HepG2 (cell line): ENCODE results near the gene NCBP1. TPM values are rescaled to one million over a fixed set of nuclear protein-coding genes. Genes with fewer than 3 reads are reported as not detected.

ENCODE experiments used
- AHR ChIP-seq: IDR thresholded peaks from 2 replicates; pipeline ENCODE4 v1.6.1; 2018; ENCODE audit warnings: missing genetic modification reagents, missing compliant biosample characterization
- ARID2 ChIP-seq: sonication (generic); formaldehyde crosslinking; IDR thresholded peaks from 2 replicates; pipeline ENCODE4 v1.8.1; 2022; ENCODE audit warnings: mild to moderate bottlenecking, missing genetic modification reagents, borderline replicate concordance
- EEA1 ChIP-seq: sonication (generic); formaldehyde crosslinking; IDR thresholded peaks from 2 replicates; pipeline ENCODE4 v1.5.1; 2020; ENCODE audit warnings: mild to moderate bottlenecking, missing genetic modification reagents, borderline replicate concordance
- FOXK2 ChIP-seq: fragments of 450-650 bp; IDR thresholded peaks from 2 replicates; pipeline ENCODE4 v1.6.1; 2016
- IRX3 ChIP-seq: sonication (generic); formaldehyde crosslinking; IDR thresholded peaks from 2 replicates; pipeline ENCODE4 v1.8.1; 2023; ENCODE audit warnings: mild to moderate bottlenecking, low read depth, missing genetic modification reagents, borderline replicate concordance
- KAT7 ChIP-seq: IDR thresholded peaks from 2 replicates; pipeline ENCODE4 v1.6.1; 2018; ENCODE audit warnings: borderline replicate concordance, missing compliant biosample characterization
- KLF11 ChIP-seq: IDR thresholded peaks from 2 replicates; pipeline ENCODE4 v1.6.1; 2016; ENCODE audit warnings: missing compliant biosample characterization
- LCORL ChIP-seq, 2 experiments: fragments of 450-650 bp in 1 of 2; sonication (generic) in 1 of 2; formaldehyde crosslinking in 1 of 2; IDR thresholded peaks; 2 replicates each; pipeline versions ENCODE4 v1.5.0 to v1.6.1; 2017 to 2020; ENCODE audit warnings: antibody characterized with exemption in 1 of 2, missing genetic modification reagents in 1 of 2
- MIXL1 ChIP-seq: IDR thresholded peaks from 2 replicates; pipeline ENCODE4 v1.6.1; 2016
- NR2F2 ChIP-seq: IDR thresholded peaks from 2 replicates; pipeline ENCODE4 v1.6.1; 2012; ENCODE audit warnings: low read depth, inconsistent platforms, borderline replicate concordance
- RFX5 ChIP-seq: IDR thresholded peaks from 2 replicates; pipeline ENCODE4 v1.6.1; 2011; ENCODE audit warnings: low read depth, low read length, improper control_type of control experiment
- SMAD9 ChIP-seq: sonication (generic); formaldehyde crosslinking; IDR thresholded peaks from 2 replicates; pipeline ENCODE4 v1.5.1; 2020; ENCODE audit warnings: mild to moderate bottlenecking, missing genetic modification reagents
- SP1 ChIP-seq, 2 experiments: fragments of 450-650 bp in 1 of 2; sonication (generic) in 1 of 2; formaldehyde crosslinking in 1 of 2; IDR thresholded peaks; 2 replicates each; pipeline versions ENCODE4 v1.4.0 to v1.6.1; 2016 to 2020; ENCODE audit warnings: missing genetic modification reagents in 1 of 2
- ZMAT3 ChIP-seq: sonication (generic); formaldehyde crosslinking; conservative IDR thresholded peaks from 2 replicates; pipeline ENCODE4 v1.7.0; 2021; ENCODE audit warnings: missing genetic modification reagents
- ZNF225 ChIP-seq: sonication (generic); formaldehyde crosslinking; IDR thresholded peaks from 2 replicates; pipeline ENCODE4 v1.4.0; 2020; ENCODE audit warnings: mild to moderate bottlenecking, missing genetic modification reagents
- ZNF333 ChIP-seq: sonication (generic); formaldehyde crosslinking; IDR thresholded peaks from 2 replicates; pipeline ENCODE4 v1.4.0; 2020; ENCODE audit warnings: mild to moderate bottlenecking, missing genetic modification reagents, borderline replicate concordance
- ZNF468 ChIP-seq: sonication (generic); formaldehyde crosslinking; IDR thresholded peaks from 2 replicates; pipeline ENCODE4 v1.8.0; 2022; ENCODE audit warnings: mild to moderate bottlenecking, moderate library complexity, missing genetic modification reagents
- ZNF562 ChIP-seq: sonication (generic); formaldehyde crosslinking; IDR thresholded peaks from 2 replicates; pipeline ENCODE4 v1.8.0; 2022; ENCODE audit warnings: missing genetic modification reagents, borderline replicate concordance
- ZNF615 ChIP-seq: sonication (generic); formaldehyde crosslinking; IDR thresholded peaks from 2 replicates; pipeline ENCODE4 v1.5.0; 2020; ENCODE audit warnings: mild to moderate bottlenecking, missing genetic modification reagents, borderline replicate concordance
- ZNF670 ChIP-seq: sonication (generic); formaldehyde crosslinking; IDR thresholded peaks from 2 replicates; pipeline ENCODE4 v1.8.0; 2022; ENCODE audit warnings: mild to moderate bottlenecking, missing genetic modification reagents, borderline replicate concordance
- ZNF713 ChIP-seq: sonication (generic); formaldehyde crosslinking; IDR thresholded peaks from 2 replicates; pipeline ENCODE4 v1.4.0; 2020; ENCODE audit warnings: mild to moderate bottlenecking, missing genetic modification reagents
- ZNF878 ChIP-seq: sonication (generic); formaldehyde crosslinking; IDR thresholded peaks from 2 replicates; pipeline ENCODE4 v1.8.1; 2023; ENCODE audit warnings: mild to moderate bottlenecking, missing genetic modification reagents, moderate library complexity
- polyA plus RNA-seq, 8 experiments: library from polyadenylated mRNA; depleted of rRNA in 3 of 8; stranded (reverse) in 7 of 8; unstranded in 1 of 8; fragments of >200 nt; fragmentation: Illumina TruSeq in 4 of 8; extraction: Trizol in 4 of 8; gene quantifications; 2 replicates each; pipeline versions ENCODE4 v1.2.1 to v1.2.3, GENCODE V29; 2011 to 2016; ENCODE audit warnings: low read depth in 4 of 8, missing spikeins in 1 of 8, mixed read lengths in 1 of 8; ENCODE audit not compliant: insufficient read depth in 1 of 8
- total RNA-seq, 5 experiments: library from RNA; depleted of rRNA; stranded (reverse); fragments of >200 nt; fragmentation: Illumina TruSeq; extraction: Trizol; gene quantifications; 2 replicates each; pipeline ENCODE4 v1.2.3, GENCODE V29; 2016; ENCODE audit warnings: low read depth in 1 of 5
- TF ChIP-seq, protein P1 (sequence below): sonication (generic); formaldehyde crosslinking; IDR thresholded peaks from 2 replicates; pipeline ENCODE4 v1.4.0; 2020; ENCODE audit warnings: mild to moderate bottlenecking, missing genetic modification reagents, borderline replicate concordance
- TF ChIP-seq, protein P2 (sequence below): sonication (generic); formaldehyde crosslinking; IDR thresholded peaks from 2 replicates; pipeline ENCODE4 v1.8.1; 2022; ENCODE audit warnings: mild to moderate bottlenecking, missing genetic modification reagents
- TF ChIP-seq, protein P3 (sequence below): sonication (generic); formaldehyde crosslinking; IDR thresholded peaks from 2 replicates; pipeline ENCODE4 v1.5.0; 2020; ENCODE audit warnings: missing genetic modification reagents, mild to moderate bottlenecking, borderline replicate concordance

The NCBP1 gene
- total and polyA plus RNA-seq, 2 of the 13 experiments (the other 11 are each of a cell fraction or from before 2014, with no cell fraction given): 13.3 to 40.2 TPM

DNA sequence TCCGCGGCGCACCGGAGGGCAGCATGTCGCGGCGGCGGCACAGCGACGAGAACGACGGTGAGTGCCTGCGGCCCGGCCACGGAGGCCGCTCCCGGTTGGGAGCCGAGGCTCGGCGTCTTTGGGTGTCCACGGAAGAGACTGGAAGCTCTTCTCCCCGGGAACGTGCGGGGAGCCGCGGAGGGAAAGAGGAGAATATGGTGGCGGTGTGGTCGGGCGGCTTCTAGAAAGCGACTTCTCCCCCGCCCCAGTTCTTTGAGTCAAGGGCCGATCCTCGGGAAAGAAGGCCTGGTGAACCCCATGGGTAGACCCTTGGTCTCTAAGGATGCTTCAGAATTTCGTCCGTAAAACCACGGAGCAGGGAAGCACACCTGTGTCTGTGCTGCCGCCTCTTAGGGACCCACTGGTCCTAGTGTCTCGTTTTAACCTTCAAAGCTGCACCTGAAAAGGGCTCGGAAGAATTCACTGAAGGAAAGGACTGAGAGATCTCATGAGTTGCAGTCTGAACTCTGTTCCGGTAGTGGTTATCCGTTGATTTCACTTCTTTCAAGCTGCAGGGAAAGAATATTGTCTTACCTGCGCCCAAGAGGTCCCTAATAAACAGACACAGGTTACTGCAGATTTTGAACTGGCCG, 354 bp downstream of the NCBP1 start (continued):
- TF ChIP-seq ZNF615 (CRISPR knock-in tag): 0 out of 2 replicates have a peak, but pooled peaks have one; percentile 50
- TF ChIP-seq FOXK2: no peak
- TF ChIP-seq ZMAT3 (CRISPR knock-in tag): 0 out of 2 replicates have a peak, but pooled peaks have one; percentile 2
- peak; percentile 79; the same call in 1 of the 2 replicates for TF ChIP-seq ZNF225
- TF ChIP-seq, protein P1, sequence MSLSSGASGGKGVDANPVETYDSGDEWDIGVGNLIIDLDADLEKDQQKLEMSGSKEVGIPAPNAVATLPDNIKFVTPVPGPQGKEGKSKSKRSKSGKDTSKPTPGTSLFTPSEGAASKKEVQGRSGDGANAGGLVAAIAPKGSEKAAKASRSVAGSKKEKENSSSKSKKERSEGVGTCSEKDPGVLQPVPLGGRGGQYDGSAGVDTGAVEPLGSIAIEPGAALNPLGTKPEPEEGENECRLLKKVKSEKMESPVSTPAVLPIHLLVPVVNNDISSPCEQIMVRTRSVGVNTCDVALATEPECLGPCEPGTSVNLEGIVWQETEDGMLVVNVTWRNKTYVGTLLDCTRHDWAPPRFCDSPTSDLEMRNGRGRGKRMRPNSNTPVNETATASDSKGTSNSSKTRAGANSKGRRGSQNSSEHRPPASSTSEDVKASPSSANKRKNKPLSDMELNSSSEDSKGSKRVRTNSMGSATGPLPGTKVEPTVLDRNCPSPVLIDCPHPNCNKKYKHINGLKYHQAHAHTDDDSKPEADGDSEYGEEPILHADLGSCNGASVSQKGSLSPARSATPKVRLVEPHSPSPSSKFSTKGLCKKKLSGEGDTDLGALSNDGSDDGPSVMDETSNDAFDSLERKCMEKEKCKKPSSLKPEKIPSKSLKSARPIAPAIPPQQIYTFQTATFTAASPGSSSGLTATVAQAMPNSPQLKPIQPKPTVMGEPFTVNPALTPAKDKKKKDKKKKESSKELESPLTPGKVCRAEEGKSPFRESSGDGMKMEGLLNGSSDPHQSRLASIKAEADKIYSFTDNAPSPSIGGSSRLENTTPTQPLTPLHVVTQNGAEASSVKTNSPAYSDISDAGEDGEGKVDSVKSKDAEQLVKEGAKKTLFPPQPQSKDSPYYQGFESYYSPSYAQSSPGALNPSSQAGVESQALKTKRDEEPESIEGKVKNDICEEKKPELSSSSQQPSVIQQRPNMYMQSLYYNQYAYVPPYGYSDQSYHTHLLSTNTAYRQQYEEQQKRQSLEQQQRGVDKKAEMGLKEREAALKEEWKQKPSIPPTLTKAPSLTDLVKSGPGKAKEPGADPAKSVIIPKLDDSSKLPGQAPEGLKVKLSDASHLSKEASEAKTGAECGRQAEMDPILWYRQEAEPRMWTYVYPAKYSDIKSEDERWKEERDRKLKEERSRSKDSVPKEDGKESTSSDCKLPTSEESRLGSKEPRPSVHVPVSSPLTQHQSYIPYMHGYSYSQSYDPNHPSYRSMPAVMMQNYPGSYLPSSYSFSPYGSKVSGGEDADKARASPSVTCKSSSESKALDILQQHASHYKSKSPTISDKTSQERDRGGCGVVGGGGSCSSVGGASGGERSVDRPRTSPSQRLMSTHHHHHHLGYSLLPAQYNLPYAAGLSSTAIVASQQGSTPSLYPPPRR (CRISPR knock-in tag): 0 out of 2 replicates have a peak, but pooled peaks have one; percentile 26
- TF ChIP-seq SMAD9 (CRISPR knock-in tag): peak; percentile 89; the same call in 1 of the 2 replicates
- no peak for TF ChIP-seq MIXL1 (CRISPR knock-in tag)
- no peak for TF ChIP-seq SP1 (IDR thresholded peaks at IDR 0.05)
- TF ChIP-seq SP1 (CRISPR knock-in tag; IDR thresholded peaks at IDR 0.05): no peak
- TF ChIP-seq ZNF713 (CRISPR knock-in tag): no peak
- TF ChIP-seq ARID2 (CRISPR knock-in tag): 0 out of 2 replicates have a peak, but pooled peaks have one; percentile 78
- TF ChIP-seq ZNF878 (CRISPR knock-in tag): no peak
- no peak for TF ChIP-seq ZNF468 (CRISPR knock-in tag)
- TF ChIP-seq KLF11 (CRISPR knock-in tag): no peak
- 0 out of 2 replicates have a peak, but pooled peaks have one; percentile 20 for TF ChIP-seq KAT7 (CRISPR knock-in tag)
- TF ChIP-seq RFX5: no peak
- TF ChIP-seq ZNF333 (CRISPR knock-in tag): no peak
- peak; percentile 64; the same call in 1 of the 2 replicates for TF ChIP-seq AHR (CRISPR knock-in tag)
- no peak for TF ChIP-seq NR2F2
- TF ChIP-seq, protein P2, sequence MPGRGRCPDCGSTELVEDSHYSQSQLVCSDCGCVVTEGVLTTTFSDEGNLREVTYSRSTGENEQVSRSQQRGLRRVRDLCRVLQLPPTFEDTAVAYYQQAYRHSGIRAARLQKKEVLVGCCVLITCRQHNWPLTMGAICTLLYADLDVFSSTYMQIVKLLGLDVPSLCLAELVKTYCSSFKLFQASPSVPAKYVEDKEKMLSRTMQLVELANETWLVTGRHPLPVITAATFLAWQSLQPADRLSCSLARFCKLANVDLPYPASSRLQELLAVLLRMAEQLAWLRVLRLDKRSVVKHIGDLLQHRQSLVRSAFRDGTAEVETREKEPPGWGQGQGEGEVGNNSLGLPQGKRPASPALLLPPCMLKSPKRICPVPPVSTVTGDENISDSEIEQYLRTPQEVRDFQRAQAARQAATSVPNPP (CRISPR knock-in tag): peak; percentile 46; the same call in 1 of the 2 replicates
- TF ChIP-seq ZNF562 (CRISPR knock-in tag): no peak
- peak; percentile 44; the same call in 1 of the 2 replicates for TF ChIP-seq IRX3 (CRISPR knock-in tag)
- TF ChIP-seq ZNF670 (CRISPR knock-in tag): no peak
- TF ChIP-seq LCORL (IDR thresholded peaks at IDR 0.05): no peak
- 0 out of 2 replicates have a peak, but pooled peaks have one; percentile 2 for TF ChIP-seq LCORL (CRISPR knock-in tag; IDR thresholded peaks at IDR 0.05)
- TF ChIP-seq, protein P3, sequence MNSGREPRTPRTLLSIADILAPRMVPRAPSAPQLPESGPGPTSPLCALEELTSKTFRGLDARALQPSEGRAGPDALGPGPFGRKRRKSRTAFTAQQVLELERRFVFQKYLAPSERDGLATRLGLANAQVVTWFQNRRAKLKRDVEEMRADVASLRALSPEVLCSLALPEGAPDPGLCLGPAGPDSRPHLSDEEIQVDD (CRISPR knock-in tag): no peak
- TF ChIP-seq EEA1: 0 out of 2 replicates have a peak, but pooled peaks have one; percentile 39
